Measurements from ENCODE around the gene WDR4.
A peak's percentile ranks its signal among the peaks of the same experiment; 100 is the strongest.
"Not testable (repeated sequence)": the region's sequence is repeated elsewhere in the genome, so short reads cannot be mapped to it uniquely, and the experiment has no call there.

WDR4 gene

GRCh38 chr21:42851812-42852665, 27.3 kb downstream of the WDR4 start:
- DNase-seq: no peak

GRCh38 chr21:42850866-42851391, 28.4 kb downstream of the WDR4 start:
- DNase-seq: no peak

- no peak for DNase-seq
These were observed 28.9 kb downstream of the WDR4 start for GRCh38 chr21:42850463-42850862.

- DNase-seq: no peak
These were observed 29.5 kb downstream of the WDR4 start for GRCh38 chr21:42849759-42850412.

GRCh38 chr21:42848932-42849758, 30.2 kb downstream of the WDR4 start:
- no peak for DNase-seq

- DNase-seq: peak; percentile 43
These were observed 31.0 kb downstream of the WDR4 start for GRCh38 chr21:42848144-42848931.

GRCh38 chr21:42847726-42848125, 31.6 kb downstream of the WDR4 start:
- peak; percentile 50 for DNase-seq

GRCh38 chr21:42847051-42847707, 32.2 kb downstream of the WDR4 start:
- peak; percentile 58 for DNase-seq

GRCh38 chr21:42846221-42846620, 33.1 kb downstream of the WDR4 start:
- DNase-seq: peak; percentile 58

- peak; percentile 53 for DNase-seq
These were observed 33.9 kb downstream of the WDR4 start for GRCh38 chr21:42845296-42845965.

- DNase-seq: peak; percentile 50
These were observed 34.8 kb downstream of the WDR4 start for GRCh38 chr21:42844411-42845113.

GRCh38 chr21:42843056-42843455, 36.3 kb downstream of the WDR4 start:
- no peak for DNase-seq

GRCh38 chr21:42841916-42842655, 37.3 kb downstream of the WDR4 start:
- DNase-seq: peak; percentile 53

GRCh38 chr21:42841156-42841915, 38.0 kb downstream of the WDR4 start:
- DNase-seq: peak; percentile 44

- DNase-seq: peak; percentile 37
These were observed 38.8 kb downstream of the WDR4 start for GRCh38 chr21:42840411-42841155.

- DNase-seq: peak; percentile 55
These were observed 39.8 kb downstream of the WDR4 start for GRCh38 chr21:42839271-42840231.

GRCh38 chr21:42838212-42838690, 41.1 kb downstream of the WDR4 start:
- not testable (repeated sequence) for DNase-seq

Measured in activated effector memory CD4-positive, alpha-beta T cell treated with anti-CD3 and anti-CD28 coated beads, Interleukin-2, amount 50 U/mL, for 16 hours (primary cell).